Stimulated activated CD4-positive, alpha-beta T cell treated with anti-CD3 and anti-CD28 coated beads, Interleukin-2, amount 100 ng/mL, for 4 hours (primary cell): Measurements from ENCODE around the gene OR51B5.
"Not testable (repeated sequence)": the region's sequence is repeated elsewhere in the genome, so short reads cannot be mapped to it uniquely, and the experiment has no call there.

Experiments used
- DNase-seq: peaks from one replicate; pipeline ENCODE4 v3.0.0-alpha.2; 2020; ENCODE audit warnings: low read depth

The OR51B5 gene

DNA sequence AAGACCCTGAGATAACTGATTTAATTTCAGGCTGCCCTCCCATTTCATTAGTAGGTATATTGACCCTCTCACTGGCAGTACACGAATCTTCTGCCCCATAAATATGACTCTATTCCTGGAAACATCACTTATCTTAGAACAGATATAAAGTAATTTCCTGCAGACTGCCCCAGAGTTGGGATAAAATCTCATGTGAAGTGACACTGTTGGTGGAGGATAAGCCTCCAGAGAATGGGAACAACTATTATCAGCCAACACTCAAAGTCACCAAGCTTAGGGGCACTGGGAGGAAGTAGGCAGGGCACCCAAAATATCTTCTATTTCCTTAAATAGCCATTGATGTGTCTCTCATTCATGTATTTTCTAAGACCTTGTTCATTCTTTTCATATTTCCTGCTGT, 8.2 kb downstream of the OR51B5 start:
- DNase-seq: no peak

DNA sequence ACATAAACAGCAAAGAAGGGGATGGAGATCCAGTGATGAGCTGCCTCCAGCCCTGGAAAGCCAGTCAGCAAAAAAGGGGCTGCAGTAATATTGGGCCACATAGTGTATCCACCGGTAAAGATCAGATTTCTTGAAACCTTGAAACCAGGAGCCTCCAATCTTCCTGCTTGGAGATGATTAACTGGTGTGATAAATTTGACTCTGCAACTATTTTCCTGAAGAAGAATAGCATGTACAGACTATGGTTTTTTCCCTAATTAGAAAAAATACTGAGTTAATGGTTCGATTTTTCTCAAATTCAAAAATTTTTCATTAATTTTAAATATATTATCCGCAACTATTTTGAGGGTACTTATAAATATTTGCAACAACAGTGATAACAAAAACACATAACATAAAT, 19.1 kb downstream of the OR51B5 start, which contains the start of gene OR51B2:
TSS of gene OR51B2 (minus strand) at position 101 of the 400 bp plus-strand sequence. CDS start at position 101, 0 bp downstream.
- DNase-seq: no peak

DNA sequence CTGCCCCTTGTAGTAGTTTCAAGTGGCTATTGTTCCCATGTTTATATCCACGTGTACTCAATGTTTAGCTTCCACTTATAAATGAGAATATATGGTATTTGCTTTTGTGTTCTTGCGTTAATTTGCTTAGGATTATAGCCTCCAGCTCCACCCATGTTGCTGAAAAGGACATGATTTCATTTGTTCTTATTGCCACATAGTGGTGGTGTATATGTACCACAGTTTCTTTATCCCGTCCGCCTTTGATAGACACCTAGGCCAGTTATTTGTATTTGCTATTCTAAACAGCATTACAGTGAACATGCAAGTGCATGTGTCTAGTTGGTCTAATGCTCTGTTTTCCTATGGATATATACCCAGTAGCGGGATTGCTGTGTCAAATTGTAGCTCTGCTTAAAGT, 26.0 kb downstream of the OR51B5 start:
- no peak for DNase-seq

- DNase-seq: not testable (repeated sequence)
These were observed 29.8 kb downstream of the OR51B5 start for GRCh38 chr11:5313326-5314023.

DNA sequence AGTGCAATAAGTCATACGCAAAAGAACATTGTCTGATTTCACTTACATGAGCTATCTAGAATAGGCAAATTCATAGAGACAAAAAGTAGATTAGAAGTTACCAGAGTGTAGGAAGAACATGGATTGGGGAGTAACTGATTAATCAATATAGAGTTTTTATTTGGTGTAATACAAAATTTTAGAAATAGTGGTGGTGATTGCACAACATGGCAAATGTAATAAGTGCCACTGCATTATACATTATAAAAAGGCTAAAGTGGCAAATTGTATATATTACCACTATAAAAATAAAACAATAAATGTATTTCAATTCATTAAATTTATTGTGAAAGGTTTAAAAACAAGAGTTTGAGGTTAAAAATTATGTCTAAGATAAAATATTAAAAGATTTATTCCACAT, 32.9 kb downstream of the OR51B5 start:
- no peak for DNase-seq

DNA sequence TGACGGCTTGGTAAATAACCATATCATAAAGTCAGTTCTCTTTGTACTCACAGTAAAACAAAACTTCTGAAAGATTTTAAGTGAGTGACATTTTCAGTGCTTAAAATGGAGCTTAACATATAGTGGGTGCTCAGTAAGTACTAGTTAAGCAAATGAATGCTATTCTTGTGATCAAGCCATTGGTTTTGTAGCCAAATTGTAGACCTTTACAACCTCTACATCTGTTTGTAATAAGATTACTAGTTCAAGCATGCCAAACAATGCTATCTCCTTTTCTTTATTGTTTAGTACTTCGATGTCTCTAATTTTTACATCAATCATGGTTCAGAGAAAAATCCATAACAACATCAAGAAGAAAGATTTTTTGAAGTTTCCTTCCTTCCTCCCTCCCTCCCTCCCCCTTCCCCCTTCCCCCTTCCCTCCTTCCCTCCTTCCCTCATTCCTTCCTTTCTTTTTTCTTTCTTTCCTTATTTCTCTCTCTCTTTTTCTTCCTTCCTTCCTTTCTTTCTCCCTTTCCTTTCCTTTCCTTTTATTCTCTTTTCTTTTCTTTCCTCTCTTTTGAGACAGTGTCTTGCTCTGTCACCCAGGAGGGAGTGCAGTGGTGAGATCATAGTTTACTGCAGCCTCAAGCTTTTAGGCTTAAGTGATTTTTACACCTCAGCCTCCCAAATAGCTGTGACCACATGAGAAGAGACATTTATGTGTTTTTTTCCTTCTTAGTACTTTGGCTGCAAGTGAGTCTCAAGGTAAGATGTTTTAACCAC, 35.9 kb downstream of the OR51B5 start:
- DNase-seq: no peak

DNA sequence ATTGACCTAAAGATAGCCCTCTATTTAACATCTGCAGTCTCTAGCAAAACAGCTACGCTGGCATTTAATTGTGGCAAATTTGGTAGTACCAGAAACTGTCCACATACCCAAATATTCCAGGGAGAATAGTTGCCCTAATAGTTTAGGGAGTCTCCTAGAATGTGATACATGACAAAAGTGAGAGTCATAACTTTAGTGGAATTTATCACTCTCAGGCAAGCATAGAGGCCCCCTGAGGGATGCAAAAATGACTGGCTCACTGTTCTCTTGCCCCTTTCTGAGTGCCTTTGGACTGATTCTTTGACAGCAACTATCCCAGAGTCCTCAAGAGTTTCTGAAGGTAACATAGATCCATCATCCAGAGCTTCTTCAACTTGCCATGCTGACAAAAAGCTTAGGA, 39.3 kb downstream of the OR51B5 start:
- no peak for DNase-seq

DNA sequence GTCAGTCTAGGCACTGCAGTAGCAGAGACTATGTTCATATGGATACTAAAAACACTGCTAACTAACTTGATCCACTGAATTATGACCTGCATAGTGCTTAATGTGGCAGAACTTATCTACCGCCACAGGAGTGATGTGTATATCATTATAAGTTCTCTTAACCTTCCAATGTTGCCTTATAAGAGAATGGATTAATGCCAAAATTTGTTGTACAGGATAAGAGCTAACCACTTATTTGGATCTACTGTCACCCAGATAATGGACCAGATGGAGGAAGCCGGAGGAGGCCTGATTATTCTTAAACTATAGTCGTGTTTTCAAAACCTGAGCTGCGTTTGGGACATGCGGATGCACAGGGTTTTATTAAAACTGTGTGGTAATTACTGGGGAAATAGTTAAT, 39.7 kb downstream of the OR51B5 start:
- no peak for DNase-seq

- no peak for DNase-seq
These were observed 41.5 kb downstream of the OR51B5 start, which contains the start of gene OR51B4 for GRCh38 chr11:5301846-5302245. TSS of gene OR51B4 (minus strand) at chr11:5301946. CDS start at chr11:5301946, 0 bp downstream.

DNA sequence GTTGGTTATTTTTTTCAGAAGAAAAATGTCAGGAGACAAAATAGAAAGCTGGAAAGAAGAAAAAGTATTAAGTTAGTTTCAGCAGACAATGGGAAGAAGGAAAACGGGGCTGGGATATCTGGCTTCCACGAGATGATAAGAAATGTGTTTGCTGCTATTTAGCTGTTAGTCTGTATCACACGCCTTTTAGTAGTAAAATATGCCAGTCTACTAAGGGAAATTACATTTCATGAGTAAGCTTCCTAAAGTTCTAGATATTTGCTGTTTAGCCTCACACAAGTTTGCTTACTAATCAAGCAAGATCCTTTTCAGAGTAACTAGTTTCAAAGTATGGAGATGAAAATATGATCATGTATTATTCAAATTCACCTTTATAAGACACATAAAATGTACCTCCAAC, 43.1 kb downstream of the OR51B5 start:
- DNase-seq: no peak

DNA sequence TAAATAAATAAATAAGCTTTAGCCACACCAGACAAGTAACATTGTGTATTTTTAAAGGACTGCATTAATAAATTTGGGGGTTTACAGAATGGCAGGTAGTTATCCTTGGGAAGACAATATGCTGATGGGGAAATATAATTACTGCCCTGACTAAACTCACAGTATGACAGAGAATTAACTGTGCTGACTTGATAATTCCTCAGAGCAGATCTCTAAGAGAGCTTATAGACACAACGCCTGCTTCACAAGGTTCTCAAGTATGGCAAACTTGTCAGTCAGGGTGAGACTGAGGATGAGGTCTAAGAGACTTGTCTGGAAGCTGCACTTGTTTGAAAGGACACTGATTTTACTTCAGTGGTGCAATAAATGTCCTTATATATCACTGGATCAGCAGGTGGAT, 44.9 kb downstream of the OR51B5 start:
- no peak for DNase-seq

- no peak for DNase-seq
These were observed 45.5 kb downstream of the OR51B5 start for GRCh38 chr11:5297721-5298323.

DNA sequence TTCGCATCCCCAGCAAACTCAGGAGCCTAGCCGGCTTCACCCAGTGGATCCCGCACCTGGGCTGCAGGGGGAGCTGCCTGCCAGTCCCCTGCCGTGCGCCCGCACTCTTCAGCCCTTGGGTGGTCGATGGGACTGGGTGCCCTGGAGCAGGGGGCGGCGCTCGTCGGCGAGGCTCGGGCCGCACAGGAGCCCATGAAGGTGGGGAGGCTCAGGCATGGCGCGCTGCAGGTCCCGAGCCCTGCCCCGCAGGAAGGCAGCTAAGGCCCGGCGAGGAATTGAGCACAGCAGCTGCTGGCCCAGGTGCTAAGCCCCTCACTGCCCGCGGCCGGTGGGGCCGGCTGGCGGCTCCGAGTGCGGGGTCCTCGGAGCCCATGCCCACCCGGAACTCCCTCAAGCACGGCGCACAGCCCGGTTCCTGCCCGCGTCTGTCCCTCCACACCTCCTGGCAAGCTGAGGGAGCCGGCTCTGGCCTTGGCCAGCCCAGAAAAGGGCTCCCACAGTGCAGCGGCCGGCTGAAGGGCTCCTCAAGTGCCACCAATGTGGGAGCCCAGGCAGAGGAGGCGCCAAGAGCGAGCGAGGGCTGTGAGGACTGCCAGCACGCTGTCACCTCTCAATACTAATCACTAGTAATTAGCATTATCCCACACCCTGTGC, 48.9 kb downstream of the OR51B5 start:
- not testable (repeated sequence) for DNase-seq

DNA sequence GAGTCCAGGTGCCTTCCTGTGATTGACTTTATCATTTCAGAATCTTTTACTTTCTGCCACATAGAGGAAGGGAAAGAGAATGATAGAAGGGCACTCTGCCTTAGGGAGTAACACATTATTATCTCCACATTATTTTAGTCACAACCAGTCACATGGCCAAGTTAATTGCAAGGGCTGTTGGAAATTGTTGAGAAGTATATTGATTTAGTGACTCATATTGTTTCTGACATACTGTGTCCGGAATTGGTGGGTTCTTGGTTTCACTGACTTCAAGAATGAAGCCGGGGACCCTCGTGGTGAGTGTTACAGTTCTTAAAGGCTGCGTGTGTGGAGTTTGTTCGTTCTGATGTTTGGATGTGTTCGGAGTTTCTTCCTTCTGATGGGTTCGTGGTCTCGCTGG, 50.3 kb downstream of the OR51B5 start:
- no peak for DNase-seq
